GM21423 (cell line): Measurements from ENCODE around the gene MAMDC2.
A peak's percentile ranks its signal among the peaks of the same experiment; 100 is the strongest.

Experiments
- ATAC-seq: cut with Tn5 transposase; IDR thresholded peaks from one replicate; pipeline ENCODE4 v1.9.1; 2021; ENCODE audit warnings: mild to moderate bottlenecking, moderate library complexity; ENCODE audit not compliant: unreplicated experiment

MAMDC2 gene

GRCh38 chr9:70257991-70258691 lies 214.5 kb downstream of the MAMDC2 start:
- ATAC-seq: peak; percentile 40

GRCh38 chr9:70258692-70259511 lies 215.3 kb downstream of the MAMDC2 start, which contains the start of gene SMC5:
SMC5 (plus strand) TSS chr9:70258978; CDS start chr9:70259079, 101 bp downstream.
- peak; percentile 80 for ATAC-seq

GRCh38 chr9:70259512-70259802 lies 215.8 kb downstream of the MAMDC2 start:
- ATAC-seq: no peak

GRCh38 chr9:70260007-70260443 lies 216.4 kb downstream of the MAMDC2 start:
- ATAC-seq: no peak

- ATAC-seq: peak; percentile 18
Measured at GRCh38 chr9:70260606-70261005, 217.0 kb downstream of the MAMDC2 start.

GRCh38 chr9:70261131-70261870 lies 217.7 kb downstream of the MAMDC2 start:
- ATAC-seq: no peak

- no peak for ATAC-seq
Measured at GRCh38 chr9:70262366-70262765, 218.7 kb downstream of the MAMDC2 start.

- ATAC-seq: no peak
Measured at GRCh38 chr9:70262948-70263347, 219.3 kb downstream of the MAMDC2 start.

- no peak for ATAC-seq
Measured at GRCh38 chr9:70263421-70263820, 219.8 kb downstream of the MAMDC2 start.
